ENCODE measurements around the gene ACTN3.

GRCh38 chr11:66497206-66497605, 49.5 kb upstream of the ACTN3 start:
- TF ChIP-seq, protein P1, sequence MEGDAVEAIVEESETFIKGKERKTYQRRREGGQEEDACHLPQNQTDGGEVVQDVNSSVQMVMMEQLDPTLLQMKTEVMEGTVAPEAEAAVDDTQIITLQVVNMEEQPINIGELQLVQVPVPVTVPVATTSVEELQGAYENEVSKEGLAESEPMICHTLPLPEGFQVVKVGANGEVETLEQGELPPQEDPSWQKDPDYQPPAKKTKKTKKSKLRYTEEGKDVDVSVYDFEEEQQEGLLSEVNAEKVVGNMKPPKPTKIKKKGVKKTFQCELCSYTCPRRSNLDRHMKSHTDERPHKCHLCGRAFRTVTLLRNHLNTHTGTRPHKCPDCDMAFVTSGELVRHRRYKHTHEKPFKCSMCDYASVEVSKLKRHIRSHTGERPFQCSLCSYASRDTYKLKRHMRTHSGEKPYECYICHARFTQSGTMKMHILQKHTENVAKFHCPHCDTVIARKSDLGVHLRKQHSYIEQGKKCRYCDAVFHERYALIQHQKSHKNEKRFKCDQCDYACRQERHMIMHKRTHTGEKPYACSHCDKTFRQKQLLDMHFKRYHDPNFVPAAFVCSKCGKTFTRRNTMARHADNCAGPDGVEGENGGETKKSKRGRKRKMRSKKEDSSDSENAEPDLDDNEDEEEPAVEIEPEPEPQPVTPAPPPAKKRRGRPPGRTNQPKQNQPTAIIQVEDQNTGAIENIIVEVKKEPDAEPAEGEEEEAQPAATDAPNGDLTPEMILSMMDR (conservative IDR thresholded peaks at IDR 0.05): no peak
- TF ChIP-seq ZFX (IDR thresholded peaks at IDR 0.05): no peak
